Measurements from ENCODE around the gene SERPINA3. TPM values are rescaled to one million over a fixed set of nuclear protein-coding genes. Genes with fewer than 3 reads are reported as not detected.

The SERPINA3 gene
- polyA plus RNA-seq, 3 donors = 0.14 TPM; not detected in 2

DNA sequence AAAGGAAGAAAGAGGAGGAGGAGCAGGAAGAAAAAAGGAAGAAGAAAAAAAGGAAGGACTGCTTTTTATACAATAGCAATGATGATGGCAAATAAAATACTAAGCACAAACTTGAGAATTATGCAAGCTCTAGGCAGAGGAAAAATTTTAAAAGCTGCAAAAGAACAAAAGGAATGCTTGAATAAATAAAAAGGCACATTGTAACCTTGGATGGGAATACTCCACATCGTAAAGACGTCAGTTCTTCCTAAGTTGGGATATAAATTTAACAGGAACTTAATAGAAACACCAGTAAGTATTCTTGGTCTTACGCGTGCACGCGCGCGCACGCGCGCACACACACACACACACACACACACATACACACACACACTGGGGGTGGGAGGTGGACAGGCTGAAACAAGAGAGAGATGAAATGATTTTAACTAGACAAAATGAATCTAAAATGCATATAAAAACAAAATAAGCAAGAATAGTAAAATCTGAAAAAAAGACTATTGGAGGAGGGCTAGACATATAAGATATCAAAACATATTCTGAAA, 43.0 kb downstream of the SERPINA3 start:
- DNase-seq = peak; percentile 52

DNA sequence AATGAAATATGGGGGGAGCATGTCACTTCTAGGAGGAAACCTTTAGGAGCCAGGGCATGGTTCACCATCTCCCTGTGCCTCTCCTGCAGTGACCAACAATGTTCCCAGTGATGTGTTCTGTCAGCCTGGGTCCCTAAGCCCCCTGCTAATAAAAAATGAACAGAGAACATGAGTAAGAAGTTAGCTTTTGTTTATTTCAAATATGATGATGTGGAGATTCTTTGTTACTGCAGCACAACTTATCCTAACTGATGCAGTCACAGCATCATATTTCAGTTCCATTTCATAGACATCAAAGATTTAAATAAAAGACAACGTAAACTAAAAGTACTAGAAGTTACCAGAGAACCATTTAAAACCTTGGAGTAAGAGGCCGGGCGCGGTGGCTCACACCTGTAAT, 43.9 kb downstream of the SERPINA3 start:
- DNase-seq = no peak

- DNase-seq = no peak
These were observed 47.1 kb downstream of the SERPINA3 start for GRCh38 chr14:94659256-94659655.

DNA sequence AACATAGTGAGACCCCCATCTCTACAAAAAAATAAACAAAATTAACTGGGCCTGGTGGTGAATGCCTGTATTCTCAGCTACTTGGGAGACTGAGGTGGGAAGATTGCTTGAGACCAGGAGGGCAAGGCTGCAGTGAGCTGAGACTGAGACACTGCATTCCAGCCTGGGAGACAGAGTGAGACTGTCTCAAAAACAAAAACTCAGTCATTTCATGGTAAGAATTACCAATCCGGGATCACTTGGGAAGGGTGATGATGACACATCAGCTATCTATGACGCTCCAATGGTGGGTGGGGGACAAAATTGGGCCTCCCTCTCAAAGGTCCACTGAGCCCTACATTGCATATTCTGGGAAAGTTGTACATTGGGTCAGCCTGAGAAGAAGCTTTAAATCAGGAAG, 47.7 kb downstream of the SERPINA3 start:
- DNase-seq = no peak

- DNase-seq = no peak
These were observed 48.2 kb downstream of the SERPINA3 start for GRCh38 chr14:94660306-94660946.

DNA sequence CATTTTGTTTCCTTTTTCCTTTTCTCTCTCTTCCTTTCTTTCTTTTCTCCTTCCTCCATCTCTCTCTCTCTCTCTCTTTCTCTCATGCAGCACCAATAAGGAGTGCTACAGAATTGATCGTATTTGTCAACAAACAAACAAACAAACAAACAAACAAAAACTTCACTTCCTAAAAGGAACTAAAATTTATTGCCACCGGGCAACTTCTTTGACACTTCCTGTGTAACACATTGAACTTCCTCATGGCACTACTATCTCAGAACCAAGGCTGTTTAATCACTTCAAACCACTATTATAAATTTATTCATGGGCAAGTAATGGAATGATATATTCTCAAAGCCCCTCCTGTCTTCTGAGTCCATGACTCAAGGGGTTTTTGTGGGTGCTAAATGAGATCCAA, 51.3 kb downstream of the SERPINA3 start:
- no peak for DNase-seq

DNA sequence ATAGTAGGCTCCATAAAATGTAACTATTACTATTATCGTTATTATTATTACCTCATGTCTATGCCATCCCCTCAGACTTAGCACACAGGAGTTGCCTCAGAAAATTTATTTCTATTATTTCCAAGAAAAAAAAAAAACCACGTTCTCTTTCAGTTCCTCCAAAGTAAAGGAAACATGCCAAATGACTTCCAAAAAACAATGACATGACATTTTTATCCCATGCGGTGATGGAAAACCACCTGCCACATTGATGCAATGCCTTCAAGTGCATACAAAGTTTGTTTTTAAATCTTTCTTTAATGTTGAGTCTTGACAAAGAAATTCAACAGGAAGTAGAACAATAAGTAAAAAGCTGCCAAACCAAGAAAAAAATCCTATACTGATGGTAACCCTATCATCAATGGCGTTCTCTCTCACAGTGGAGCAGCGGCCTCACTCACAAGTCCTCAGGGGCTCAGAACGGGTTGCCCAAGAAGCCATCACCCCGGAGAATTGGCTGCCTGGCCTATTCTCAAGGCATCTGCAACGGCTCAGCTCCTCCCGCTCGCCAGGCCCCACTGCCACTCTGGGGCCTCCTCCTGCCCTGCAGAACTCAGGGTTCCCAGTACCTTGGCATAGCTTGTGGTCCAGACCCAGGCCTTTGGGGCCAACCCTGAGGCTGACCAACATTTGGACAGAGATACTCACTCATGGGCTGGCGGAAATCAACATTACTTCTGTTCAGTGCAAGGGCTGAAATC, 51.9 kb downstream of the SERPINA3 start:
- DNase-seq = no peak

GRCh38 chr14:94665121-94665520, 52.9 kb downstream of the SERPINA3 start:
- no peak for DNase-seq

GRCh38 chr14:94665544-94665943, 53.4 kb downstream of the SERPINA3 start:
- DNase-seq = no peak

- no peak for DNase-seq
These were observed 58.6 kb downstream of the SERPINA3 start for GRCh38 chr14:94670692-94671285.

- no peak for DNase-seq
These were observed 59.8 kb downstream of the SERPINA3 start for GRCh38 chr14:94671870-94672444.

DNA sequence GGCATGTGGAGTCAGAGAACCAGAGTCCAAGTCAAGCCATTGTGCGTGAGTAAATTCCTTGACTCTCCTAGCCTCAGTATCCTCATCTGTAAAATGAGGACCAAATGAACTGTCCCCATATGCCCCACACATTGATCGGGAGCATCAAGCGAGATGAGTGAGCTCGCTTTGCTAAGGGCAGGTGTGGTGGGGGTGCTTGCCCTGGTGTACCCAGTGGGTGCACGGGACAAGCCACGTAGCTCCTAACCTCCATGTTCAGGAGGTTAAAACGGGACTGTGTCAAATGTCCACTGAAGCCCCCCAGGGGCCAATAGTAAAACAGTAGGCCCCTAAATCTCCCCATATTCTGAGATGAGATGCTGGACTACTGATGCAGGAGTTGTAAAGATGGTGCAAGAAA, 60.9 kb downstream of the SERPINA3 start:
- no peak for DNase-seq

Other genes starting within 250 kb of the SERPINA3 start
- not detected for gene SERPINA2, start 245.7 kb upstream of the SERPINA3 start, polyA plus RNA-seq (ENCODE audit: insufficient read length in 3 of 3)
- 100 to 1,000 TPM in 1 of 3 donors, 10 to 100 TPM in 2; 72.2 to 105 (median 81.3) TPM for gene SERPINA1, start 223.8 kb upstream of the SERPINA3 start, polyA plus RNA-seq (ENCODE audit: insufficient read length in 3 of 3)
- gene SERPINA11, start 159.6 kb upstream of the SERPINA3 start, polyA plus RNA-seq (ENCODE audit: insufficient read length in 3 of 3) = not detected
- gene SERPINA9, start 136.2 kb upstream of the SERPINA3 start, polyA plus RNA-seq (ENCODE audit: insufficient read length in 3 of 3) = not detected
- 1 to 10 TPM in 1 of 3 donors, under 1 TPM in 2; 0.33 to 1.1 (median 0.65) TPM for gene SERPINA12, start 102.9 kb upstream of the SERPINA3 start, polyA plus RNA-seq (ENCODE audit: insufficient read length in 3 of 3)
- 1 to 10 TPM in 2 of 3 donors, under 1 TPM in 1; 0.80 to 1.7 (median 1.3) TPM for gene SERPINA4, start 50.9 kb upstream of the SERPINA3 start, polyA plus RNA-seq (ENCODE audit: insufficient read length in 3 of 3)
- 10 to 100 TPM in 1 of 3 donors, 1 to 10 TPM in 2; 9.2 to 12.8 (median 9.4) TPM for gene SERPINA5, start 31.0 kb upstream of the SERPINA3 start, polyA plus RNA-seq (ENCODE audit: insufficient read length in 3 of 3)
- gene GSC, start 157.7 kb downstream of the SERPINA3 start, polyA plus RNA-seq (ENCODE audit: insufficient read length in 3 of 3) = not detected

Measured in renal pelvis (tissue), 4 donors.